GM21528 (cell line): Measurements from ENCODE around the gene COX11.

ENCODE experiments used
- ATAC-seq: cut with Tn5 transposase; IDR thresholded peaks from one replicate; pipeline ENCODE4 v1.9.1; 2021; ENCODE audit warnings: mild to moderate bottlenecking, moderate library complexity; ENCODE audit not compliant: unreplicated experiment, low FRiP score

COX11 gene

GRCh38 chr17:54968988-54969332 is 506 bp upstream of the COX11 start:
- ATAC-seq: peak; percentile 37

- ATAC-seq: peak; percentile 29
Observed at GRCh38 chr17:54967621-54968261, 713 bp downstream of the COX11 start.

- no peak for ATAC-seq
Observed at GRCh38 chr17:54956791-54957190, 11.7 kb downstream of the COX11 start.

GRCh38 chr17:54951286-54951685 is 17.2 kb downstream of the COX11 start:
- ATAC-seq: no peak

GRCh38 chr17:54950116-54950515 is 18.3 kb downstream of the COX11 start:
- ATAC-seq: no peak

- ATAC-seq: no peak
Observed at GRCh38 chr17:54948380-54948779, 20.1 kb downstream of the COX11 start.

GRCh38 chr17:54947396-54947795 is 21.1 kb downstream of the COX11 start:
- ATAC-seq: no peak

GRCh38 chr17:54945671-54946070 is 22.8 kb downstream of the COX11 start:
- no peak for ATAC-seq

- ATAC-seq: no peak
Observed at GRCh38 chr17:54945231-54945630, 23.2 kb downstream of the COX11 start.

- no peak for ATAC-seq
Observed at GRCh38 chr17:54944796-54945195, 23.7 kb downstream of the COX11 start.

GRCh38 chr17:54941285-54941684 is 27.2 kb downstream of the COX11 start:
- ATAC-seq: no peak

GRCh38 chr17:54937426-54937825 is 31.0 kb downstream of the COX11 start:
- ATAC-seq: no peak

GRCh38 chr17:54937018-54937417 is 31.4 kb downstream of the COX11 start:
- ATAC-seq: no peak

- ATAC-seq: no peak
Observed at GRCh38 chr17:54935471-54935870, 33.0 kb downstream of the COX11 start.

GRCh38 chr17:54933921-54934320 is 34.5 kb downstream of the COX11 start:
- no peak for ATAC-seq

- no peak for ATAC-seq
Observed at GRCh38 chr17:54932711-54933110, 35.7 kb downstream of the COX11 start.

GRCh38 chr17:54927525-54927924 is 40.9 kb downstream of the COX11 start:
- ATAC-seq: no peak

GRCh38 chr17:54924405-54924804 is 44.0 kb downstream of the COX11 start:
- ATAC-seq: no peak

- no peak for ATAC-seq
Observed at GRCh38 chr17:54920819-54921218, 47.6 kb downstream of the COX11 start.

GRCh38 chr17:54919425-54919824 is 49.0 kb downstream of the COX11 start:
- no peak for ATAC-seq

- ATAC-seq: no peak
Observed at GRCh38 chr17:54916721-54917120, 51.7 kb downstream of the COX11 start.
